ENCODE data around the gene CAP1.

CAP1 gene

GRCh38 chr1:40047276-40047675 is 6.7 kb downstream of the CAP1 start:
- no peak for TF ChIP-seq CTCF (conservative IDR thresholded peaks at IDR 0.05; ENCODE audit: low read depth)
- no peak overlapping the region for H3K27ac ChIP-seq
- no peak for DNase-seq (ENCODE audit: low spot score)
- ChIA-PET CTCF (no interaction called here), POLR2A (ENCODE audit: low non-redundant PET) (no interaction called here)

GRCh38 chr1:40047769-40048168 is 7.2 kb downstream of the CAP1 start:
- no peak for DNase-seq (ENCODE audit: low spot score)
- no peak overlapping the region for H3K27ac ChIP-seq
- no peak for TF ChIP-seq CTCF (conservative IDR thresholded peaks at IDR 0.05; ENCODE audit: low read depth)
- ChIA-PET POLR2A (ENCODE audit: low non-redundant PET) (no interaction called here), CTCF (no interaction called here)

GRCh38 chr1:40049725-40050124 is 9.2 kb downstream of the CAP1 start:
- ChIA-PET POLR2A (ENCODE audit: low non-redundant PET) (no interaction called here), CTCF (no interaction called here)
- no peak for DNase-seq (ENCODE audit: low spot score)
- no peak for TF ChIP-seq CTCF (conservative IDR thresholded peaks at IDR 0.05; ENCODE audit: low read depth)
- H3K27ac ChIP-seq, result no peak overlapping the region

GRCh38 chr1:40050863-40051262 is 10.3 kb downstream of the CAP1 start:
- CTCF ChIA-PET, result interaction anchor here (0.6 kb wide), 1 partner anchor 47 kb away, joined by 5 read pairs; no protein-coding TSS in a partner anchor
- TF ChIP-seq CTCF (conservative IDR thresholded peaks at IDR 0.05; ENCODE audit: low read depth), result no peak
- POLR2A ChIA-PET (ENCODE audit: low non-redundant PET), result no interaction called here
- no peak for DNase-seq (ENCODE audit: low spot score)
- H3K27ac ChIP-seq, result no peak overlapping the region

GRCh38 chr1:40053138-40053887 is 12.8 kb downstream of the CAP1 start:
- TF ChIP-seq CTCF (conservative IDR thresholded peaks at IDR 0.05; ENCODE audit: low read depth), result no peak
- ChIA-PET POLR2A (ENCODE audit: low non-redundant PET) (no interaction called here), CTCF (no interaction called here)
- H3K27ac ChIP-seq, result peak overlapping the region; percentile 42
- peak; percentile 42 for DNase-seq (ENCODE audit: low spot score)

- POLR2A ChIA-PET (ENCODE audit: low non-redundant PET), result no interaction called here
- no peak overlapping the region for H3K27ac ChIP-seq
- DNase-seq (ENCODE audit: low spot score), result no peak
- CTCF ChIA-PET, result no interaction called here
- TF ChIP-seq CTCF (conservative IDR thresholded peaks at IDR 0.05; ENCODE audit: low read depth), result no peak
Measured at GRCh38 chr1:40056519-40057309, 16.2 kb downstream of the CAP1 start.
